Left renal cortex interstitium (tissue), 4 donors: ENCODE measurements around the gene CACNA1A. TPM values are rescaled to one million over a fixed set of nuclear protein-coding genes. Genes with fewer than 3 reads are reported as not detected.
"Not testable (repeated sequence)": the region's sequence is repeated elsewhere in the genome, so short reads cannot be mapped to it uniquely, and the experiment has no call there.

Source experiments
- DNase-seq, 4 donors: peaks; one replicate each; pipeline ENCODE4 v3.0.0-alpha.2; 2013; ENCODE audit warnings: low read depth in 4 of 4, low spot score in 2 of 4, missing footprints in 1 of 4
- polyA plus RNA-seq, 4 donors: library from polyadenylated mRNA; unstranded; fragments of 120-200 nt; gene quantifications; one replicate each; pipeline ENCODE4 v1.2.1, GENCODE V29; 2013; ENCODE audit not compliant: insufficient read length in 4 of 4

Gene CACNA1A
- polyA plus RNA-seq, 4 donors: 2.0 to 3.6 (median 2.7) TPM

GRCh38 chr19:13373599-13373998 lies 132.7 kb downstream of the CACNA1A start:
- no peak for DNase-seq

DNA sequence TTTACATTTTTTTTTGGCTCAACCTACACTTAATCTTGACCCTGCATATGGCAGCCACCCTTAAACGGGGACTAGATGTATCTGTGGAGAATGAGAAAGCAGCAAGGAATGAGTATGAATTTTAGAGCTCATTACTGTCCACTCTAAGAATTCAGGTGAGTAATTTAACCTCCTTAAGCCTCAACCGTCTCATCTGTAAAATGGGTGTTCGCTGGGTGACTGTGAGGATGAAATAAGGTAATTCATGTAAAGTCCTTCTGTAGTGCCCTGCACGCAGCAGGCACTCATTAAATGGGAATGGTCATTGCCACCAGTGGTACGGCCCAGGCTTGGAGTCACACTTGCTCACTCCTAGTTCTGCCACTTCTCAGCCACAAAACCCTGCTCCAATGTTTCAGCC lies 135.3 kb downstream of the CACNA1A start:
- DNase-seq: no peak

DNA sequence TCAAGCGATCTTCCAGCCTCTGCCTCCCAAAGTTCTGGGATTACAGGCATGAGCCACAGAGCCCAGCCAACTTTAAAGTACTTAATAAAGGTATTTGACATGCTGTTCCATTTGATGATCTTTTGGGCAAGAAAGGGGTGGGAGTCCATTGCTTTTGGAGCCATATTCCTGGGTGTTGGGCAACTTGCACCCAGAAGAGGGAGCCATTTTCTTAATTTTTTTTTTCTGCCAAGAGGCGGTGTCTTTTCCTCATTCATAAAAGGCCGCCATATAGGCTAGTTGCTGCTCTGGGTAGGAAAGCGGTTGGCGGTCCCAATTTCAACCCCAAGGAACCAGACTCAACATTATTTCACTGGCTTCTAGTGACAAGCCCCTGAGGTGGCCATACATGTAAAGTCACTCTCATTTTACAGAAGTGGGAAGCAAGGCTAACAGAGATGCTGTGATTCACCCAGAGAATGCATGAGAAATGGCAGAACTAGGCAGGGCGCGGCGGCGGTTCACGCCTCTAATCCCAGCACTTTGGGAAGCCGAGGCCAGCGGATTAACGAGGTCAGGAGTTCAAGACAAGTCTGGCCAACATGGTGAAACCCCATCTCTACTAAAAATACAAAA lies 139.6 kb downstream of the CACNA1A start:
- no peak for DNase-seq

GRCh38 chr19:13363954-13364353 lies 142.3 kb downstream of the CACNA1A start:
- DNase-seq: no peak

DNA sequence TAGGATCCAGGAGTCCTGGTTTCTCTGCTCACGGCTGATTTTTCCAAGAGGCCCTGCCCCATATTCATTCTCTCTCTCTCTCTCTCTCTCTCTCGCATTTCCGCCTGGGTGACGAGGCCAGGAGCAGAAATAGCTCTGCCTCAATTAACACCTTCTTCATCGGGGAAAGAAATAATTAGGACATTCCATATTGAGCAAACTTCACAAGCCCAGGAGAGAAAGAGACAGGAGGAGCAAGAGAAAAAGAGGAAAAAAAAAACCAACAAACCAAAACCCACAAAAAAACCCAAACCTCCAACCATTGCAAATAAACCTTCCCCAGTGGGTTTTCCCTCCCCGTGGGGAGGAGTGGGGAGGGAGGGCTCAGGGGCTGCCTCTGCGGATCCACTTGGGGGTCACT lies 143.0 kb downstream of the CACNA1A start:
- no peak for DNase-seq

- no peak for DNase-seq
Observed at GRCh38 chr19:13362668-13363067, 143.6 kb downstream of the CACNA1A start.

GRCh38 chr19:13361726-13362125 lies 144.6 kb downstream of the CACNA1A start:
- DNase-seq: not testable (repeated sequence)

- no peak for DNase-seq
Observed at GRCh38 chr19:13356686-13357280, 149.5 kb downstream of the CACNA1A start.

DNA sequence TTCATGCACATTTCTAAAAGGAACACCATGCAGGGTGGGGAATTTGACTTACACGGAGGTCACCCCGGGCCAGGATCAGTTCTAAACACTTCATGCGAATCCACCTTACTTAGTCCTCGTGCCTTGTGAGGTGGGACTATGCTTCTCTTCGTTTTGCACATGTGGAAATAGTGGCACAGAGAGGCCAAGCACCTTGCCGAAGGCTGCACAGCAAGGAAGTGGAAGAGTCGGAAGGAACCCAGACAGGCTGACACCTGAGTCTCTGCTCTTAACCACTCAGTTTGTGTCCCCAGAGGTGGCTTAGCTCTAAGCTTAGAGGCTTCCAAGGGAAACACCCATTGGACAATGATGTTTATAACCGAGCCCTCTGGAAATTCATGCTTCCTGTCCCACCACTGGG lies 150.1 kb downstream of the CACNA1A start:
- no peak for DNase-seq

GRCh38 chr19:13355356-13355755 lies 150.9 kb downstream of the CACNA1A start:
- no peak for DNase-seq

- no peak for DNase-seq
Observed at GRCh38 chr19:13353625-13354024, 152.7 kb downstream of the CACNA1A start.

DNA sequence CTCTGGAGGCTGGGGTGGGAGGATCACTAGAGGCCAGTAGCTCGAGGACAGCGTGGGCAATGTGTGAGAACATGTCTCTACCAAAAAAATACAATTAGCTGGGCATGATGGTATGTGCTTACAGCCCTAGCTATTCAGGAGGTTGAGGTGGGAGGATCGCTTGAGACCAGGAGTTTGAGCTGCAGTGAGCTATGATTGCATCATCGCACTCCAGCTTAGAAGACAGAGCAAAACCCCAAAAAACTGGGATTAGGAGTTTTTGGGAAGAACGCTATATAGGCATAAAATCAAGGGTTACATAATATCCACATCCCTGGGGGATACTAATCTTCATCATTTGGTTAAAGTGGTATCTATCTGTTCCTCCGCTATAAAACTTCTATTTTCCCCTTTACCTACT lies 155.5 kb downstream of the CACNA1A start:
- DNase-seq: no peak

- DNase-seq: no peak
Observed at GRCh38 chr19:13350072-13350471, 156.2 kb downstream of the CACNA1A start.

DNA sequence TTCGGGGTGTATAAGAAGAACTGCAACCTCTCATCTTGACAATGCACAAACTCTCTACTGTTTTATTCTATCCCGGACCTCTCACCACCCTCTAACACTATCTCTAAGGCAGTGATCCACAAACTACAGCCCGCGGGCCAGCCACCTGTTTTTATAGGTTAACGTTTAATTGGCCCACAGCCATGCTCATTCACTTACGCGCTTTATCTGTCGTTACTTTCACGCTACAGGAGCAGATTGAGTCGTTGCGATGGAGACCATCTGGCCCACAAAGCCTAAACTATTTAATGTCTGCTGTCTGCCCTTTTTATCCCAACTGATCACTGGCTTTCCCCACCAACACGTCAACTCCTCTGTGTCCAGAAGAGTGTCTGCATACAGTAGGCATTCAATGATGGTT lies 158.9 kb downstream of the CACNA1A start:
- DNase-seq: no peak

DNA sequence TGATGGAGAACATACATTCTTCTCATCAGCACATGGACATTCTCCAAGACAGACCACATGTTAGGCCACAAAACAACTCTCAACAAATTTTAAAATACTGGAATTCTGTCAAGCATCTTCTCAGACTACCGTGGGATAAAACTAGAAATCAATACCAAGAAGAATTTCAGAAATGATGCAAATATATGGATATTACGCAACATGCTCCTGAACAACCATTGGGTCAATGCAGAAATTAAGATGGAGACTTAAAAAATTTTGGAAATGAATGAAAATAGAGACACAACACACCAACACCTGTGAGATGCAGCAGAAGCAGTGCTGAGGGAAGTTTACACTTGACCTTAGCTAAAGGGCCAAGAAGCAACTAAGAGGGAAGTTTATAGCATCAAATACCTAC lies 162.8 kb downstream of the CACNA1A start:
- no peak for DNase-seq

DNA sequence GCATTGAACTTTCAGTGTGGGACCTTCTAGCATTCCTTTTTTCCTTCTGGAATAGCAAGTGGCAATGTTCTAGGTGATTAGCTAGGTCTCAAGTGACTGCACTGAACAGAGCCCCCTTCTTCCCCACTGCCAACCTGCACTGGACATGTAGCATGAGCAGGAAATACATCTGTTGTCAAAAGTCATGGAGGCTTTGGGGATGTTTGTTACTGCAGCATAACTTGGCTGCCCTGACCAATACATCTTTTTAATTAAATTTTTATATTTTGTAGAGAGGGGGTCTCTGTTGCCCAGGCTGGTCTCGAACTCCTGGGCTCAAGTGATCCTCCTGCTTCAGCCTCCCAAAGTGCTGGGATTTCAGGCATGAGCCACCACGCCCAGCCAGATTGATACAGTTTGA lies 163.6 kb downstream of the CACNA1A start:
- no peak for DNase-seq

DNA sequence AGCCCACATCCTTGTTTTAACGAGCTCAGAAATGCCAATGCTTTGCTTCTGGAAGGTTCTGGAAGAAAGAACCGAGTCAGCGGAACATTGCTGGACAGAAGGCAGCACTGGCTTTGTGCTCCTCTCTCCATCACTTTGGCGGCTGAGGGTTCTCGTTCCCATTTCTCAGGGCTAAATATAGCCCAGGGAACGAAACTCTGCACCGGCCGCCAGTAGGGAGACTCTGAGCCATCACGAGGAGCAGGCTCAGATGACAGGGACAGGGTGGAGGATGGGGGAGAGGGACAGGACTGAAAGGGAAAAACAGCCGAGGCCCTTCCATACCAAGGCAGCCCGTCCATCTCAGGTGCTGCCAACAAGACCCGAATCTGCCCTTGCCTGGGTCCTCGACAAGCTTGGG lies 166.4 kb downstream of the CACNA1A start:
- DNase-seq: no peak

- no peak for DNase-seq
Observed at GRCh38 chr19:13337181-13337580, 169.1 kb downstream of the CACNA1A start.

- DNase-seq: no peak
Observed at GRCh38 chr19:13334801-13335481, 171.3 kb downstream of the CACNA1A start.

- no peak for DNase-seq
Observed at GRCh38 chr19:13330285-13330684, 176.0 kb downstream of the CACNA1A start.

- no peak for DNase-seq
Observed at GRCh38 chr19:13329766-13330165, 176.5 kb downstream of the CACNA1A start.

GRCh38 chr19:13328241-13328640 lies 178.0 kb downstream of the CACNA1A start:
- no peak for DNase-seq
